CD4-positive, CD25-positive, alpha-beta regulatory T cell (primary cell): Measurements from ENCODE around the gene HOGA1. TPM values are rescaled to one million over a fixed set of nuclear protein-coding genes. Genes with fewer than 3 reads are reported as not detected.
A peak's percentile ranks its signal among the peaks of the same experiment; 100 is the strongest.
"Not testable (repeated sequence)": the region's sequence is repeated elsewhere in the genome, so short reads cannot be mapped to it uniquely, and the experiment has no call there.

Source experiments
- ATAC-seq, 2 donors: fragments of 150-1000 bp; cut with Tn5 transposase; one replicate each; pipeline ENCODE4 v1.10.0; 2021; ENCODE audit warnings: low read depth in 2 of 2, moderate number of reproducible peaks in 2 of 2, moderate library complexity in 1 of 2
- DNase-seq, 3 donors: peaks; one replicate each; pipeline versions ENCODE4 v3.0.0 to v3.0.0-alpha.2; 2012 to 2022; ENCODE audit warnings: mixed read lengths in 1 of 3
- H3K27ac ChIP-seq: one replicate; pipeline ENCODE4 v1.7.0; 2013; ENCODE audit warnings: mild to moderate bottlenecking, low read length; ENCODE audit not compliant: insufficient read depth, poor library complexity, severe bottlenecking
- H3K27me3 ChIP-seq: one replicate; pipeline ENCODE4 v1.7.0; 2013; ENCODE audit warnings: low read length; ENCODE audit not compliant: control insufficient read depth, insufficient read depth
- H3K36me3 ChIP-seq: one replicate; pipeline ENCODE4 v1.7.0; 2013; ENCODE audit warnings: mild to moderate bottlenecking, low read length, moderate library complexity; ENCODE audit not compliant: control insufficient read depth, insufficient read depth
- H3K4me1 ChIP-seq: 2 replicates; pipeline ENCODE4 v1.7.0; 2013; ENCODE audit warnings: mild to moderate bottlenecking, low read length; ENCODE audit not compliant: insufficient read depth, control insufficient read depth, poor library complexity, severe bottlenecking
- H3K4me3 ChIP-seq: one replicate; pipeline ENCODE4 v1.7.0; 2013; ENCODE audit warnings: low read depth, mild to moderate bottlenecking, low read length, moderate library complexity
- H3K9me3 ChIP-seq, 2 experiments: 1 replicate in 1 of 2; 2 replicates in 1 of 2; pipeline ENCODE4 v1.7.0; 2013; ENCODE audit warnings: low read length in 2 of 2, mild to moderate bottlenecking in 1 of 2, moderate library complexity in 1 of 2; ENCODE audit not compliant: control insufficient read depth in 2 of 2
- H3K27ac Mint-ChIP-seq, 3 donors: one replicate each; pipeline ENCODE4 v1.8.0; 2020 to 2022; ENCODE audit warnings: mild to moderate bottlenecking in 3 of 3, mixed read lengths in 3 of 3, moderate library complexity in 2 of 3
- H3K27me3 Mint-ChIP-seq: one replicate; pipeline ENCODE4 v1.8.0; 2022; ENCODE audit warnings: mild to moderate bottlenecking, mixed read lengths
- H3K36me3 Mint-ChIP-seq: one replicate; pipeline ENCODE4 v1.8.0; 2020; ENCODE audit warnings: mixed read lengths
- H3K4me1 Mint-ChIP-seq, 4 donors: one replicate each; pipeline ENCODE4 v1.8.0; 2020 to 2022; ENCODE audit warnings: mixed read lengths in 4 of 4, mild to moderate bottlenecking in 1 of 4
- H3K4me3 Mint-ChIP-seq, 4 donors: one replicate each; pipeline ENCODE4 v1.8.0; 2020 to 2022; ENCODE audit warnings: mild to moderate bottlenecking in 4 of 4, mixed read lengths in 4 of 4, moderate library complexity in 3 of 4
- H3K9me3 Mint-ChIP-seq, 7 donors: one replicate each; pipeline ENCODE4 v1.8.0; 2020 to 2022; ENCODE audit warnings: mixed read lengths in 7 of 7, mild to moderate bottlenecking in 3 of 7, moderate library complexity in 2 of 7
- polyA plus RNA-seq, 4 donors: library from polyadenylated mRNA; unstranded; fragments of 300-500 nt; fragmentation: Illumina TruSeq; gene quantifications; one replicate each; pipeline ENCODE4 v1.2.3, GENCODE V29; 2021
- total RNA-seq: library from RNA; stranded (reverse); gene quantifications from one replicate; pipeline ENCODE4 v1.2.3, GENCODE V29; 2022

Gene HOGA1
- total and polyA plus RNA-seq, 5 donors from 2014 or later = not detected

GRCh38 chr10:97550336-97551149 lies 33.6 kb upstream of the HOGA1 start:
- Mint-ChIP-seq H3K27me3 (no peaks in the 10 kb centered on the region), H3K36me3 (no peaks in the 10 kb centered on the region), H3K4me1 (peaks cover 0 to 4% (median 2%) of the 10 kb centered on the region in 4 donors), H3K4me3 (no peak overlapping the region), H3K9me3 (peaks cover 0 to 4% (median 0%) of the 10 kb centered on the region in 7 donors), H3K27ac (no peak overlapping the region)
- H3K9me3 ChIP-seq = no peaks in the 10 kb centered on the region
- H3K27me3 ChIP-seq = no peaks in the 10 kb centered on the region
- DNase-seq = no peak
- no peak for ATAC-seq
- H3K36me3 ChIP-seq = no peaks in the 10 kb centered on the region
- no peaks in the 10 kb centered on the region for H3K4me1 ChIP-seq
- H3K4me3 ChIP-seq = no peak overlapping the region
- no peak overlapping the region for H3K27ac ChIP-seq

- peaks cover 0 to 7% (median 0%) of the 10 kb centered on the region in 7 donors for H3K9me3 Mint-ChIP-seq
- no peaks in the 10 kb centered on the region for H3K36me3 Mint-ChIP-seq
- H3K27ac ChIP-seq = no peak overlapping the region
- ATAC-seq (no peak), DNase-seq (no peak)
- H3K27me3 ChIP-seq = no peaks in the 10 kb centered on the region
- H3K9me3 ChIP-seq = no peaks in the 10 kb centered on the region
- no peak overlapping the region for H3K4me3 ChIP-seq
- no peaks in the 10 kb centered on the region for H3K4me1 ChIP-seq
- no peak overlapping the region for H3K4me3 Mint-ChIP-seq
- H3K27me3 Mint-ChIP-seq = no peaks in the 10 kb centered on the region
- H3K4me1 Mint-ChIP-seq = peaks cover 0 to 4% (median 2%) of the 10 kb centered on the region in 4 donors
- no peaks in the 10 kb centered on the region for H3K36me3 ChIP-seq
- no peak overlapping the region for H3K27ac Mint-ChIP-seq
These were observed 32.9 kb upstream of the HOGA1 start for GRCh38 chr10:97551271-97551670.

- DNase-seq = peak; percentile 16 to 68 (median 44)
- no peaks in the 10 kb centered on the region for H3K36me3 ChIP-seq
- Mint-ChIP-seq H3K27me3 (no peaks in the 10 kb centered on the region), H3K36me3 (no peaks in the 10 kb centered on the region), H3K4me1 (peaks cover 0 to 4% (median 2%) of the 10 kb centered on the region in 4 donors), H3K4me3 (no peak overlapping the region), H3K27ac (no peak overlapping the region), H3K9me3 (peaks cover 0 to 7% (median 0%) of the 10 kb centered on the region in 7 donors)
- peak; percentile 72 to 80 for ATAC-seq
- H3K4me1 ChIP-seq = no peaks in the 10 kb centered on the region
- H3K9me3 ChIP-seq = no peaks in the 10 kb centered on the region
- no peak overlapping the region for H3K27ac ChIP-seq
- no peaks in the 10 kb centered on the region for H3K27me3 ChIP-seq
- H3K4me3 ChIP-seq = no peak overlapping the region
These were observed 30.6 kb upstream of the HOGA1 start for GRCh38 chr10:97553575-97554031.

- H3K9me3 ChIP-seq, H3K27ac ChIP-seq, H3K36me3 Mint-ChIP-seq, DNase-seq, H3K4me3 Mint-ChIP-seq, H3K4me1 Mint-ChIP-seq, H3K27me3 ChIP-seq, H3K36me3 ChIP-seq, H3K9me3 Mint-ChIP-seq, ATAC-seq, H3K27me3 Mint-ChIP-seq, H3K4me3 ChIP-seq, H3K4me1 ChIP-seq, H3K27ac Mint-ChIP-seq: not testable (repeated sequence)
These were observed 29.9 kb upstream of the HOGA1 start for GRCh38 chr10:97554336-97554735.

- H3K27me3 ChIP-seq, H3K4me3 Mint-ChIP-seq, DNase-seq, H3K36me3 Mint-ChIP-seq, H3K9me3 ChIP-seq, H3K4me1 Mint-ChIP-seq, H3K27me3 Mint-ChIP-seq, H3K36me3 ChIP-seq, H3K4me1 ChIP-seq, H3K27ac Mint-ChIP-seq, H3K9me3 Mint-ChIP-seq, H3K4me3 ChIP-seq, ATAC-seq, H3K27ac ChIP-seq: not testable (repeated sequence)
These were observed 28.6 kb upstream of the HOGA1 start for GRCh38 chr10:97555541-97555940.

GRCh38 chr10:97560731-97561381 lies 23.3 kb upstream of the HOGA1 start:
- H3K9me3 ChIP-seq, H3K27ac Mint-ChIP-seq, H3K36me3 ChIP-seq, H3K4me1 Mint-ChIP-seq, H3K27me3 ChIP-seq, H3K27ac ChIP-seq, H3K36me3 Mint-ChIP-seq, H3K4me1 ChIP-seq, H3K9me3 Mint-ChIP-seq, H3K4me3 ChIP-seq, H3K4me3 Mint-ChIP-seq, DNase-seq, H3K27me3 Mint-ChIP-seq, ATAC-seq: not testable (repeated sequence)

GRCh38 chr10:97561386-97562077 lies 22.7 kb upstream of the HOGA1 start:
- not testable (repeated sequence) for H3K36me3 Mint-ChIP-seq, H3K27ac ChIP-seq, H3K4me1 ChIP-seq, DNase-seq, H3K27me3 Mint-ChIP-seq, ATAC-seq, H3K9me3 Mint-ChIP-seq, H3K4me1 Mint-ChIP-seq, H3K27ac Mint-ChIP-seq, H3K4me3 Mint-ChIP-seq, H3K27me3 ChIP-seq, H3K9me3 ChIP-seq, H3K36me3 ChIP-seq, H3K4me3 ChIP-seq
